ENCODE measurements around the gene CKLF.
A peak's percentile ranks its signal among the peaks of the same experiment; 100 is the strongest.
"Not testable (repeated sequence)": the region's sequence is repeated elsewhere in the genome, so short reads cannot be mapped to it uniquely, and the experiment has no call there.

CKLF gene

DNA sequence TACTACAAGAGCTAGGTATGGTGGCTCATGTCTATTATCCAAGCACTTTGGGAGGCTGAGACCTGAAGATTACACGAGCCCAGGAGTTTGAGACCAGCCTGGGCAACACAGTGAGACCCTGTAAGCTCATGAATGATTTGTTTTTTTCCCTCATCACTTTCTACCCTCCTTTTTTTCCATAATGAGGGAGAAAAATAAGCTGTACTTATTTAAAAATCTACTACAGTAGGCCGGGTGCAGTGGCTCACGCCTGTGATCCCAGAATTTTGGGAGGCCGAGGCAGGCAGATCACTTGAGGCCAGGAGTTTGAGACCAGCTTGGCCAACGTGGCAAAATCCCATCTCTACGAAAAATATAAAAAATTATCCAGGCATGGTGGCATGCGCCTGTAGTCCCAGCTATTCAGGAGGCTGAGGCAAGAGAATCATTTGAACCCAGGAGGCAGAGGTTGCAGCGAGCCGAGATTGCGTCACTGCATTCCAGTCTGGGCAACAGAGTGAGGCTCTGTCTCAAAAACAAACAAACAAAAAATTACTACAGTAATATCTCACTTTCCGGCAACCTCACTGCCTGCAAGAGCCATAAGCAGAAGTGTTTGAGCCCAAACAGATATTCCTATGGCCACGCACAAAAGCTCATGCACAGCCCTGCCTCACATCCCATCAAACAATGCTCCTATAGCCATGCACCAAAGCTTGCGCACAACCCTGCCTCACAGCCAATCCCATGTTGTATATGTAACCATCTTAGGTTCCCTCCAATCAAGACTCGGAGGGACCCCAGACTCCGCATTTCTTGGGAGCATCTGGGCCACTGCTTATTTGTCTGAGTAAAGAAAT lies 39.9 kb upstream of the CKLF start:
- H3K4me3 ChIP-seq (ENCODE audit: low read length), result no peak overlapping the region
- no peaks in the 10 kb centered on the region for H3K27me3 ChIP-seq (ENCODE audit: control insufficient read depth, insufficient read depth, low read length)
- peaks cover 71% of the 10 kb centered on the region for H3K4me1 ChIP-seq (ENCODE audit: control insufficient read depth, insufficient read depth, low read length)
- no peak overlapping the region for H3K9ac ChIP-seq (ENCODE audit: low read length)
- H3K36me3 ChIP-seq (ENCODE audit: control insufficient read depth, insufficient read depth, low read length), result peaks cover 4% of the 10 kb centered on the region
- H3K9me3 ChIP-seq (ENCODE audit: control insufficient read depth, low read length), result no peaks in the 10 kb centered on the region

- no peaks in the 10 kb centered on the region for H3K27me3 ChIP-seq (ENCODE audit: control insufficient read depth, insufficient read depth, low read length)
- no peak overlapping the region for H3K9ac ChIP-seq (ENCODE audit: low read length)
- H3K9me3 ChIP-seq (ENCODE audit: control insufficient read depth, low read length), result no peaks in the 10 kb centered on the region
- H3K4me1 ChIP-seq (ENCODE audit: control insufficient read depth, insufficient read depth, low read length), result peaks cover 71% of the 10 kb centered on the region
- no peak overlapping the region for H3K4me3 ChIP-seq (ENCODE audit: low read length)
- peaks cover 4% of the 10 kb centered on the region for H3K36me3 ChIP-seq (ENCODE audit: control insufficient read depth, insufficient read depth, low read length)
Observed at GRCh38 chr16:66513111-66513723, 39.2 kb upstream of the CKLF start.

DNA sequence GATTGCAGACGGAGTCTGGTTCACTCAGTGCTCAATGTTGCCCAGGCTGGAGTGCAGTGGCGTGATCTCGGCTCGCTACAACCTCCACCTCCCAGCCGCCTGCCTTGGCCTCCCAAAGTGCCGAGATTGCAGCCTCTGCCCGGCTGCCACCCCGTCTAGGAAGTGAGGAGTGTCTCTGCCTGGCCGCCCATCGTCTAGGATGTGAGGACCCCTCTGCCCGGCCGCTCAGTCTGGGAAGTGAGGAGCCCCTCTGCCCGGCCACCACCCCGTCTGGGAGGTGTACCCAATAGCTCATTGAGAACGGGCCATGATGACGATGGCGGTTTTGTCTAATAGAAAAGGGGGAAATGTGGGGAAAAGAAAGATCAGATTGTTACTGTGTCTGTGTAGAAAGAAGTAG lies 38.0 kb upstream of the CKLF start:
- H3K4me3 ChIP-seq (ENCODE audit: low read length); H3K36me3 ChIP-seq (ENCODE audit: control insufficient read depth, insufficient read depth, low read length); H3K27me3 ChIP-seq (ENCODE audit: control insufficient read depth, insufficient read depth, low read length); H3K9me3 ChIP-seq (ENCODE audit: control insufficient read depth, low read length); H3K9ac ChIP-seq (ENCODE audit: low read length): not testable (repeated sequence)
- H3K4me1 ChIP-seq (ENCODE audit: control insufficient read depth, insufficient read depth, low read length), result peaks cover 63% of the 10 kb centered on the region

DNA sequence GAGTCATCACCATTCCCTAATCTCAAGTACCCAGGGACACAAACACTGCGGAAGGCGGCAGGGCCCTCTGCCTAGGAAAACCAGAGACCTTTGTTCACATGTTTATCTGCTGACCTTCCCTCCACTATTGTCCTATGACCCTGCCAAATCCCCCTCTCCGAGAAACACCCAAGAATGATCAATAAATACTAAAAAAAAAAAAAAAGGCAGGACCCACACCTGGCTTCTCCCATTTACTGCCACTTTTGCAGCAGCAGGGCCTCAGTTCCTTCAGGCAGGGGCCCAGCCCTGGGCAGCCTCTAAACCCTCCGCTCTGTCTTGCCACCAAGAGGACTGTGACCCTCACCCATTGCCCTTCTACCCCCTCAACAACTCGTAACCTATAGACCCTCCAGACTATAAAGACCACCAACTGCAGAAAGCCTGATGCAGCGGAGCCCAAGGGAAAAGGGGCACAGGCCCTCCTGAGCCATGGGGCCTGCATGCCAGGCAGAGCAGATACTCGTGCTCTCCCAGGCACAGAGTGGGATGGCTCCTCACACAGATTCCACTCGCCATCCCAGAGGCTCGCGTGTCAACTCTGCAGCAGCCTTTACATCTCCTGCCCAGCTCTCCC lies 37.3 kb upstream of the CKLF start:
- H3K9me3 ChIP-seq (ENCODE audit: control insufficient read depth, low read length); H3K36me3 ChIP-seq (ENCODE audit: control insufficient read depth, insufficient read depth, low read length); H3K9ac ChIP-seq (ENCODE audit: low read length); H3K4me3 ChIP-seq (ENCODE audit: low read length); H3K27me3 ChIP-seq (ENCODE audit: control insufficient read depth, insufficient read depth, low read length): not testable (repeated sequence)
- H3K4me1 ChIP-seq (ENCODE audit: control insufficient read depth, insufficient read depth, low read length), result peaks cover 62% of the 10 kb centered on the region

DNA sequence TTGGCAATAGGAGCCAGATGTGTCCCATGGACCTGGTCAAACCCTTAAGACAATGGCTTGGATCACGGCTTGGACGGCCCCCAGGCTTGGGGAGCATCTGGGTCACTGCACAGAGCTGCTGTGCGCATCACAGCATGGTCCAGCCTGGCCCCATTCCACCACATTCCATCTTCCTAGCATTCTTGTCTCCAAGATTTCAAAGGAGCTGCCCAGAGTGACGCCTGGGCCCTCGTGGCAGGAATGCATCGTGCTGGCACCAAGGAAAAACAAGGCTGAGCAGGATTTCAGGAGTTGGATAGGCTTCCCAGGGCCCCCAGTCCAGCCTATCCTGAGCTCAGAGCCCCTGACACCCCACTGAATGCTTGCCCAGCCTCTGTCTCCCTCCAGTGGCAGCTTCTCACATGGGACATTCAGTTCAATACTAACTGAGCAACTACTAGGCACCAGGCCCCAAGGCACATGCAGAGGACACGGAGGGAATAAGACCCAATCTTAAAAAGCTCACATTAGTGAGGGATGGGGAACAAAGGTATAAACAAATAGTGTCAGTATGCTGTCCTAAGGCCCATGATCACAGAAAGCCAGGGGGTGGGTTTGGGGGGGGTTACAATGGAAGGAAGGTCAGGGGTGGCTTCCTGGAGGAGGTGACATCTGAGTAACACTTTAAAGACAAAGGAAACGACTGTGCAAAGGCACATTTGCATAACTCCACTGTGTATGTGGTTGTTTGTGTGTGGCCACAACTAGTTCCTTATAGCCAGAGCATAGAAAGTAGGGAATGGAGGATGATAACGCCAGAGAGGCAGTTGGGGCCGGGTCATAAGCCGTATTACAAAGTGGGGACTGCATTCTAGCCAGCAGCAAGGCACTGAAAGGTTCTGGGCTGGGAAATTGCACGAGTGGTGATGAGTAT lies 36.5 kb upstream of the CKLF start:
- Histone ChIP-seq H3K9ac (ENCODE audit: low read length) (peak overlapping the region; percentile 27), H3K9me3 (ENCODE audit: control insufficient read depth, low read length) (no peaks in the 10 kb centered on the region), H3K36me3 (ENCODE audit: control insufficient read depth, insufficient read depth, low read length) (peaks cover 9% of the 10 kb centered on the region), H3K27me3 (ENCODE audit: control insufficient read depth, insufficient read depth, low read length) (no peaks in the 10 kb centered on the region), H3K4me1 (ENCODE audit: control insufficient read depth, insufficient read depth, low read length) (peaks cover 62% of the 10 kb centered on the region), H3K4me3 (ENCODE audit: low read length) (no peak overlapping the region)

DNA sequence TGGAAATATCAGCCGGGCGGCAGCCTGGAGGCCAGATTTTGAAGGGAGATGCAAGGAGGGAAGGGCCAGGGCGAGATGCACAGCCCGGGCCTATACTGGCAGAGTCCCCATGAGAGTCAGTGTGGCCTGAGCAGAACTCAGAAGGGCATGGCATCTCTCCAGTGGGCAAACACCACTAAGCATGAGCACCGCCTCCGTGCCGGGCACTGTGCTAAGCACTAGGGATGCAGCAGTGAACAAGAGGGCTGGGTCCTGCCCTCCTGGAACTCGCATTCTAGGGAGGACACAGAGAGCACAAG lies 35.9 kb upstream of the CKLF start:
- H3K9me3 ChIP-seq (ENCODE audit: control insufficient read depth, low read length), result no peaks in the 10 kb centered on the region
- H3K9ac ChIP-seq (ENCODE audit: low read length), result peak overlapping the region; percentile 27
- peaks cover 9% of the 10 kb centered on the region for H3K36me3 ChIP-seq (ENCODE audit: control insufficient read depth, insufficient read depth, low read length)
- peaks cover 62% of the 10 kb centered on the region for H3K4me1 ChIP-seq (ENCODE audit: control insufficient read depth, insufficient read depth, low read length)
- H3K27me3 ChIP-seq (ENCODE audit: control insufficient read depth, insufficient read depth, low read length), result no peaks in the 10 kb centered on the region
- no peak overlapping the region for H3K4me3 ChIP-seq (ENCODE audit: low read length)

DNA sequence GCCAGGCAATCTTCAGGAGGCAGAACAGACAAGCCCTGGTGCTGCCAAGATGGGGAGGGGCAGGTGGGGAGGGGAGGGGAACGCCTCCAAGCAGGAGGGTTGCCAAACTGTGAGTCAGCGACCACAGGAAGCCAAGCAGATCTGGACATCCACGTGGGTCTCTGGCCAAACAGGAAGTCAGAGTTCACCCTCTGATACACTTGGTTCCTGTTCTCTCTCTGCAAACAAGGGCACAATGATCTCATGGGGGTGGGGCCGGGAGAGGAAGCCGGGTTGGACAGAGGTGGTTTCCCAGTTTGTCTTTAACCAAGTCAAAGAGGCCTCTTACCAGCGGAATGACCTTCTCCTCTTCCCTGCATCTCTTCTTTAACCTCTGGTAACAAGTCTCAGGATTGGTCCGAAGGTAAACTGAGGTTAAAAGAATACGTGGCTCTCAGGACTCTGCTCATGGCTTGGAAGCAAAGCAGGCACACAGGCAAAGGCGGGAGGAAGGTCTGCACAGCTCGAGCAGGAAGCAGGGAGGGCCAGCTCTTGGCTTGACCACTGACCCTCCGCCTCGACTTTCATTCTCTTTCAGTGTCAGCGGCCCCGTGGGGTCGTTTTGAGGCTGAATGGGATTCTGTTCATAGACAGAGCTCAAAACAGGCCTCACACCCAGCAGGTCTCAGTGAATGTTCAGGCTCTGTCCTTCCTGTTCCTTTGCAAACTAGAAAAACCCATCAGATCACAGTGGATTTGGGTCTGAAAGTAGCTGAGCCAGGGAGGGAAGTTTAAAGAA lies 35.4 kb upstream of the CKLF start:
- H3K9ac ChIP-seq (ENCODE audit: low read length), result peak overlapping the region; percentile 89
- H3K4me1 ChIP-seq (ENCODE audit: control insufficient read depth, insufficient read depth, low read length), result peaks cover 62% of the 10 kb centered on the region
- H3K27me3 ChIP-seq (ENCODE audit: control insufficient read depth, insufficient read depth, low read length), result no peaks in the 10 kb centered on the region
- peaks cover 9% of the 10 kb centered on the region for H3K36me3 ChIP-seq (ENCODE audit: control insufficient read depth, insufficient read depth, low read length)
- H3K9me3 ChIP-seq (ENCODE audit: control insufficient read depth, low read length), result no peaks in the 10 kb centered on the region
- peak overlapping the region; percentile 32 for H3K4me3 ChIP-seq (ENCODE audit: low read length)

- Histone ChIP-seq H3K27me3 (ENCODE audit: control insufficient read depth, insufficient read depth, low read length) (no peaks in the 10 kb centered on the region), H3K4me1 (ENCODE audit: control insufficient read depth, insufficient read depth, low read length) (peaks cover 63% of the 10 kb centered on the region), H3K4me3 (ENCODE audit: low read length) (peak overlapping the region; percentile 32), H3K9ac (ENCODE audit: low read length) (peak overlapping the region; percentile 89), H3K36me3 (ENCODE audit: control insufficient read depth, insufficient read depth, low read length) (peaks cover 9% of the 10 kb centered on the region), H3K9me3 (ENCODE audit: control insufficient read depth, low read length) (no peaks in the 10 kb centered on the region)
Observed at GRCh38 chr16:66517586-66518263, 34.7 kb upstream of the CKLF start.

DNA sequence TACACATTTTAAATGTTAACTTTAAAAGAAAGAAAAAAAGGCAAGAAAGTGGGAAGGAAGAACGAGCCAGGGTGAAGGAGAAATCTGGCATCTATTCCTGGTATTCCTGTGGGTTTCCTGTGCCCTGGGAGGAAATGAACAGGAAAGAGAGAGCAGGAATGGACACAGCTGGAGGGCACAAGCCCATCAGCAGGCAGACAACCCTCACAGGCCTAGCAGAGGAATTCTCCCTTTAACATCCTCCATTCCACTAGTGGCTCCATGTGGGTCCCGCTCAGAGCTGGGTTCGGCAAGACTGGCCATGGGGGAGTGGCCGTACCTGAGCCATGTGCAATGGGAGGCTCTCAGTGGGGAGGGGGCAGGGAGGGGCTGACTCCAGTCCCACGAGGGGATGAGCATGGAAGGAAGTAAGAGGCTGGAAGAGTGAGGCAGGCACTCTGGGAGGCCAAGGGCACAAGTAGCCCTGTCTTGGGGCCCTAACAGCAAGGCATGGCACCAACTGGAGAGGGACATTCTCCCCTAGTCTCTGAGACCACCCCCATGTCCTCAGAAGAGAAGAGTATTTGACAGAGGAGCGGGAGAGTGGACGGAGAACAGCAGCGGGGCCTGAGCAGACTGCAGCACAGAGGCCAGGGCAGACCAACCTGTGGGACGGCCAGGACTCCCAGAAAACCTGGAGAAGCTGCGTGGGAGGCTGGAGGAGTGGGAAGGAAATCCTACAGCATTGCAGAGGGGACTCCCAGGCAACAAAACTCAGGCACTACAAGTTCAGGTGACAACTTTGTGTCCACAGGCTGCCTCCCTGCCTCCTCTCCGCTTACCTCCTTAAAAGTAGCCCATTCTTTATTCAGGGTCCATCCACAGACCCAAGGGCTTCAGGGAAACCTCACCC lies 32.6 kb upstream of the CKLF start:
- Histone ChIP-seq H3K4me1 (ENCODE audit: control insufficient read depth, insufficient read depth, low read length) (peaks cover 72% of the 10 kb centered on the region), H3K9me3 (ENCODE audit: control insufficient read depth, low read length) (no peaks in the 10 kb centered on the region), H3K9ac (ENCODE audit: low read length) (peak overlapping the region; percentile 45), H3K27me3 (ENCODE audit: control insufficient read depth, insufficient read depth, low read length) (no peaks in the 10 kb centered on the region), H3K4me3 (ENCODE audit: low read length) (no peak overlapping the region), H3K36me3 (ENCODE audit: control insufficient read depth, insufficient read depth, low read length) (peaks cover 9% of the 10 kb centered on the region)

- Histone ChIP-seq H3K4me3 (ENCODE audit: low read length) (no peak overlapping the region), H3K36me3 (ENCODE audit: control insufficient read depth, insufficient read depth, low read length) (peaks cover 5% of the 10 kb centered on the region), H3K9ac (ENCODE audit: low read length) (peak overlapping the region; percentile 45), H3K27me3 (ENCODE audit: control insufficient read depth, insufficient read depth, low read length) (no peaks in the 10 kb centered on the region), H3K4me1 (ENCODE audit: control insufficient read depth, insufficient read depth, low read length) (peaks cover 74% of the 10 kb centered on the region), H3K9me3 (ENCODE audit: control insufficient read depth, low read length) (no peaks in the 10 kb centered on the region)
Observed at GRCh38 chr16:66520406-66521170, 31.8 kb upstream of the CKLF start.
